Measurements from ENCODE around the gene AGRN.
A peak's percentile ranks its signal among the peaks of the same experiment; 100 is the strongest.
"Not testable (repeated sequence)": the region's sequence is repeated elsewhere in the genome, so short reads cannot be mapped to it uniquely, and the experiment has no call there.

AGRN gene

DNA sequence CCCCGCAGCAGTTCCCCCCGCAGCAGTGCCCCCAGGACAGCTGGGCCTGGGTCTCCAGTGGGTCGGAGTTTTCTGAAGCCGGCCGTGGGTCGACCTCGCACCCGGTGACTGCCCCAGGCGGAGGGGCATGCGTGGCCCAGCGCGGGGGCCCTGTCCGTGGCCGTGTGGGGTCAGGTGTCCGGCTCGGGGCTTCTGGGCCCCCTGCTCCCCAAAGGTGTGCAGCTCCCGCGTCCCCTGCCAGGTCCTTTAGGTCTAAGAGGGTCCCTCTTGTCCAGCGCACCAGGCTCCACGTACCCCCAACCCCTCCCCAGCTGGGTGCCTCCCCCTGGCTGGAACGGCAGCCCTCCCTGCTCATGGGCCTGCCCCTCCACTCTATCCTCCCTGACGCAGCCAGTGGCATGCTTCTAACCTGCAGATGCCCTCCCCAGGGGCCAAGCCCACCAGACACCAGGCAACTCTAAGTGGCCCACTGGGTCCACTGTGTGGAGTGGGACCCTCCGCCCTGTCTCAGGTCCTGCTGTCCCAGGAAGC, 14.1 kb upstream of the AGRN start:
- no peak for TF ChIP-seq ZNF70 (CRISPR knock-in tag; IDR thresholded peaks at IDR 0.05)
- TF ChIP-seq GLIS3 (CRISPR knock-in tag; IDR thresholded peaks at IDR 0.05) = no peak
- TF ChIP-seq, protein P1, sequence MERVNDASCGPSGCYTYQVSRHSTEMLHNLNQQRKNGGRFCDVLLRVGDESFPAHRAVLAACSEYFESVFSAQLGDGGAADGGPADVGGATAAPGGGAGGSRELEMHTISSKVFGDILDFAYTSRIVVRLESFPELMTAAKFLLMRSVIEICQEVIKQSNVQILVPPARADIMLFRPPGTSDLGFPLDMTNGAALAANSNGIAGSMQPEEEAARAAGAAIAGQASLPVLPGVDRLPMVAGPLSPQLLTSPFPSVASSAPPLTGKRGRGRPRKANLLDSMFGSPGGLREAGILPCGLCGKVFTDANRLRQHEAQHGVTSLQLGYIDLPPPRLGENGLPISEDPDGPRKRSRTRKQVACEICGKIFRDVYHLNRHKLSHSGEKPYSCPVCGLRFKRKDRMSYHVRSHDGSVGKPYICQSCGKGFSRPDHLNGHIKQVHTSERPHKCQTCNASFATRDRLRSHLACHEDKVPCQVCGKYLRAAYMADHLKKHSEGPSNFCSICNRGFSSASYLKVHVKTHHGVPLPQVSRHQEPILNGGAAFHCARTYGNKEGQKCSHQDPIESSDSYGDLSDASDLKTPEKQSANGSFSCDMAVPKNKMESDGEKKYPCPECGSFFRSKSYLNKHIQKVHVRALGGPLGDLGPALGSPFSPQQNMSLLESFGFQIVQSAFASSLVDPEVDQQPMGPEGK (CRISPR knock-in tag; IDR thresholded peaks at IDR 0.05; ENCODE audit: borderline replicate concordance) = no peak
- no peak for ATAC-seq

- TF ChIP-seq ISL1 (CRISPR knock-in tag; IDR thresholded peaks at IDR 0.05) (no peak), ARNTL (CRISPR knock-in tag; IDR thresholded peaks at IDR 0.05; ENCODE audit: borderline replicate concordance, low read depth) (no peak)
- TF ChIP-seq, protein P2, sequence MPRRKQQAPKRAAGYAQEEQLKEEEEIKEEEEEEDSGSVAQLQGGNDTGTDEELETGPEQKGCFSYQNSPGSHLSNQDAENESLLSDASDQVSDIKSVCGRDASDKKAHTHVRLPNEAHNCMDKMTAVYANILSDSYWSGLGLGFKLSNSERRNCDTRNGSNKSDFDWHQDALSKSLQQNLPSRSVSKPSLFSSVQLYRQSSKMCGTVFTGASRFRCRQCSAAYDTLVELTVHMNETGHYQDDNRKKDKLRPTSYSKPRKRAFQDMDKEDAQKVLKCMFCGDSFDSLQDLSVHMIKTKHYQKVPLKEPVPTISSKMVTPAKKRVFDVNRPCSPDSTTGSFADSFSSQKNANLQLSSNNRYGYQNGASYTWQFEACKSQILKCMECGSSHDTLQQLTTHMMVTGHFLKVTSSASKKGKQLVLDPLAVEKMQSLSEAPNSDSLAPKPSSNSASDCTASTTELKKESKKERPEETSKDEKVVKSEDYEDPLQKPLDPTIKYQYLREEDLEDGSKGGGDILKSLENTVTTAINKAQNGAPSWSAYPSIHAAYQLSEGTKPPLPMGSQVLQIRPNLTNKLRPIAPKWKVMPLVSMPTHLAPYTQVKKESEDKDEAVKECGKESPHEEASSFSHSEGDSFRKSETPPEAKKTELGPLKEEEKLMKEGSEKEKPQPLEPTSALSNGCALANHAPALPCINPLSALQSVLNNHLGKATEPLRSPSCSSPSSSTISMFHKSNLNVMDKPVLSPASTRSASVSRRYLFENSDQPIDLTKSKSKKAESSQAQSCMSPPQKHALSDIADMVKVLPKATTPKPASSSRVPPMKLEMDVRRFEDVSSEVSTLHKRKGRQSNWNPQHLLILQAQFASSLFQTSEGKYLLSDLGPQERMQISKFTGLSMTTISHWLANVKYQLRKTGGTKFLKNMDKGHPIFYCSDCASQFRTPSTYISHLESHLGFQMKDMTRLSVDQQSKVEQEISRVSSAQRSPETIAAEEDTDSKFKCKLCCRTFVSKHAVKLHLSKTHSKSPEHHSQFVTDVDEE (CRISPR knock-in tag; IDR thresholded peaks at IDR 0.05) = no peak
- no peak for ATAC-seq
These were observed 13.4 kb upstream of the AGRN start for GRCh38 chr1:1006305-1007159.

DNA sequence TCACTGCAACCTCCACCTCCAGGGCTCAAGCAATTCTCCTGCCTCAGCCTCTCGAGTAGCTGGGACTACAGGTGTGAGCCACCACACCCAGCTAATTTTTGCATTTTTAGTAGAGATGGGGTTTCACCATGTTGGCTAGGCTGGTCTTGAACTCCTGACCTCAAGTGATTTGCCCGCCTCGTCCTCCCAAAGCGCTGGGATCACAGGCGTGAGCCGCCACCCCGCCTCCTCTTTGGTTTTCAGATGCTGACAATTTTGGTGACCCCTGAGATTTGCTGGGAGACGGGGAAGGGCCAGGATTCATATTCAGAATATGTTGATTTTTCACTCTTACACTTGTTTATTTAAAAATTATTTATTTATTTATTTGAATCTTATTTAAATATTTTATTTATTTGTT, 9.8 kb upstream of the AGRN start:
- not testable (repeated sequence) for ATAC-seq

GRCh38 chr1:1011396-1011949, 8.4 kb upstream of the AGRN start:
- ATAC-seq = no peak

DNA sequence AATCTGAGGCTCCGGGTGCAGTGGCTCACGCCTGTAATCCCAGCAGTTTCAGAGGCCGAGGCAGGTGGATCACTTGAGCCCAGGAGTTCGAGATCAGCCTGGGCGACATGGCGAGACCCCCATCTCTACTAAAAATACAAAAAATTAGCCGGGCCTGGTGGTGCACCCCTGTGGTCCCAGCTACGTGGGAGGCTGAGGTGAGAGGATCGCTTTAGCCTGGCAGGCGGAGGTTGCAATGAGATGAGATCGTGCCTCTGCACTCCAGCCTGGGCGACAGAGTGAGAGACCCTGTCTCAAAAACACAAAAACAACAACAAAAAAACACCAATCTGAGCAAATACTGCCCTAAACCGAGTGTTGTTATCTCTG, 7.2 kb upstream of the AGRN start:
- ATAC-seq = not testable (repeated sequence)

More at GRCh38 chr1:1011396-1011949, 8.4 kb upstream of the AGRN start:
- no peak for TF ChIP-seq ZNF70 (CRISPR knock-in tag; IDR thresholded peaks at IDR 0.05)
- no peak for TF ChIP-seq RARB (CRISPR knock-in tag; IDR thresholded peaks at IDR 0.05)
- no peak for TF ChIP-seq BACH2 (CRISPR knock-in tag; IDR thresholded peaks at IDR 0.05; ENCODE audit: borderline replicate concordance)

DNA sequence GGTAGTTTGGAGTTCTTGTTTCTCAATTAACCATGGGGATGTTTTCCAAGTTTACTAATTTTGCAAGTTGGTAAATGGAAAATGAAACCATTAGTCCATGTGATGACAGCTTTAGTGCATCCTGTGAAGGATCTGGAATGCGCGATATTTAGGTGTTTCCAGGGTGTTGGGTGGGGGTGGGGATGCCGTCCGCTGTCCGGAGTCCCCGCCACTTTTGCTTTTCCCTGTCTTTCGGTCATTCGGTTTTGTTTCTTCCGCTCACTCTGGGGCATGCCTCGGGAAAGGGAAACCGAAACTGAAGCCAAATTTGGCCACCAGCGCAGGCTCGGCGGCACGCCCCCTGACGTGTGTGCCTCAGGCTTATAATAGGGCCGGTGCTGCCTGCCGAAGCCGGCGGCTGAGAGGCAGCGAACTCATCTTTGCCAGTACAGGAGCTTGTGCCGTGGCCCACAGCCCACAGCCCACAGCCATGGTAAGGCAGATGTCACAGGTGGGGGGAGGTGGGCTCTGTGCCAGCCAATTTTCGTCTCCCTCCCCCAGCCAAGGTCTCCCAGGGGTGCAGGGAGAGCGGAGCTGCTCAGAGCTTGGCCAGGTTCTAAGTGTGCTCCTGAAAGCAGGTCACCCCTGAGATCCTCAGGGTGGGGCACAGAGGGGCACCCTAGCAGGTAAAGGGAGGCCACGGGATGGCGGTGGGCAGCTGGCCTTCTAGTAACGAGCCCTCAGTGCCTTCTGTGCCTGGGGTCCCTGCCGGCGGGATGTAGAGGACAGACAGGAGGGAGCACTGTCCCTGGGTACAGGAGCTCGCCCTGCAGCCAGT, 6.6 kb upstream of the AGRN start, which contains the start of gene ISG15:
TSS of gene ISG15 (plus strand) at position 393 of the 817 bp plus-strand sequence. CDS start at position 470, 77 bp downstream.
- TF ChIP-seq GLIS3 (CRISPR knock-in tag; IDR thresholded peaks at IDR 0.05) = no peak
- peak; percentile 94 for ATAC-seq

GRCh38 chr1:1013922-1014648, 5.8 kb upstream of the AGRN start:
- ATAC-seq = no peak
- no peak for TF ChIP-seq POU6F1 (CRISPR knock-in tag; IDR thresholded peaks at IDR 0.05; ENCODE audit: borderline replicate concordance, low read depth)
- no peak for TF ChIP-seq ZFP3 (CRISPR knock-in tag; IDR thresholded peaks at IDR 0.05)
- TF ChIP-seq, protein P3, sequence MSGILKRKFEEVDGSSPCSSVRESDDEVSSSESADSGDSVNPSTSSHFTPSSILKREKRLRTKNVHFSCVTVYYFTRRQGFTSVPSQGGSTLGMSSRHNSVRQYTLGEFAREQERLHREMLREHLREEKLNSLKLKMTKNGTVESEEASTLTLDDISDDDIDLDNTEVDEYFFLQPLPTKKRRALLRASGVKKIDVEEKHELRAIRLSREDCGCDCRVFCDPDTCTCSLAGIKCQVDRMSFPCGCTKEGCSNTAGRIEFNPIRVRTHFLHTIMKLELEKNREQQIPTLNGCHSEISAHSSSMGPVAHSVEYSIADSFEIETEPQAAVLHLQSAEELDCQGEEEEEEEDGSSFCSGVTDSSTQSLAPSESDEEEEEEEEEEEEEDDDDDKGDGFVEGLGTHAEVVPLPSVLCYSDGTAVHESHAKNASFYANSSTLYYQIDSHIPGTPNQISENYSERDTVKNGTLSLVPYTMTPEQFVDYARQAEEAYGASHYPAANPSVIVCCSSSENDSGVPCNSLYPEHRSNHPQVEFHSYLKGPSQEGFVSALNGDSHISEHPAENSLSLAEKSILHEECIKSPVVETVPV (CRISPR knock-in tag; IDR thresholded peaks at IDR 0.05) = no peak
- no peak for TF ChIP-seq ZC3H10 (CRISPR knock-in tag; IDR thresholded peaks at IDR 0.05)
- TF ChIP-seq, protein P1 (CRISPR knock-in tag; IDR thresholded peaks at IDR 0.05; ENCODE audit: borderline replicate concordance) = no peak
- TF ChIP-seq, protein P2 (CRISPR knock-in tag; IDR thresholded peaks at IDR 0.05) = no peak

Data from SK-N-SH treated with all-trans-retinoic acid at 6 μM for 48 hours (cell line).